NOMO-1 treated with dmso at 0.1 percent for 144 hours (cell line): ENCODE results near the gene RPS8.
A peak's percentile ranks its signal among the peaks of the same experiment; 100 is the strongest.
"Not testable (repeated sequence)": the region's sequence is repeated elsewhere in the genome, so short reads cannot be mapped to it uniquely, and the experiment has no call there.

Experiments used
- DNase-seq: peaks from one replicate; lab custom pipeline; 2025; ENCODE audit not compliant: unreplicated experiment; lab: John Stamatoyannopoulos, UW

Gene RPS8

GRCh38 chr1:44819196-44819607 lies 43.9 kb downstream of the RPS8 start:
- DNase-seq, result no peak

DNA sequence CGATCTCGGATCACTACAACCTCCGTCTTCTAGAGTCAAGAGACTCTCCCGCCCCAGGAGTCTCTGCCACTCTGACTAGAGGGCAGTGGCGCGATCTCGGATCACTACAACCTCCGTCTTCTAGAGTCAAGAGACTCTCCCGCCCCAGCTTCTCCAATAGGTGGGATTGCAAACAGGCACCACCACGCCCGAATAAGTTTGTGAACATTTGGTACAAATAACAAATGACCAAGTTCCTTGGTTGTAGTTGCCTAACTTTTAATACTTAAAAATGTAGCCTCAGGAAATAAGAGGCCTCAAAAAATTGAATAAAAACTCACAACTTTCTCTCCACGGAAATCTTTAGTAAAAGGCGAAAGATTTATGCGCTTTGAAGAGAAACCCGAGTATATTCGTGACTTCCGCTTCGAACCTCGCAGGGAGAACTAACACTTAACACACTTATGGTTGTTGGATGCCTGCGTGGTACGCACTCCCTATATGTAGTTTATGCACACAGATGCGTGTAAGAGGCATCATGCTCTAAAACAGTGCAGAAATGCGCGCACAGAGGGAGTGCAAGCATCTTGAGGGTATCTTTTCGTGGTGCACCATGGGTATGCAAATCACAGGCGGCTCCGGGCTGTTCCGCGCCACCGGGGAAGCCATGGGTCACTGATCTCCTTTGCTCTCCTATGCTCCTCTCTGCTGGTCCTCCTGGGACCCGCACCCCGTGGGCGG lies 44.4 kb downstream of the RPS8 start:
- peak; percentile 93 for DNase-seq

- no peak for DNase-seq
Observed at GRCh38 chr1:44820328-44821239, 45.2 kb downstream of the RPS8 start.

GRCh38 chr1:44821240-44821715 lies 45.9 kb downstream of the RPS8 start:
- no peak for DNase-seq

DNA sequence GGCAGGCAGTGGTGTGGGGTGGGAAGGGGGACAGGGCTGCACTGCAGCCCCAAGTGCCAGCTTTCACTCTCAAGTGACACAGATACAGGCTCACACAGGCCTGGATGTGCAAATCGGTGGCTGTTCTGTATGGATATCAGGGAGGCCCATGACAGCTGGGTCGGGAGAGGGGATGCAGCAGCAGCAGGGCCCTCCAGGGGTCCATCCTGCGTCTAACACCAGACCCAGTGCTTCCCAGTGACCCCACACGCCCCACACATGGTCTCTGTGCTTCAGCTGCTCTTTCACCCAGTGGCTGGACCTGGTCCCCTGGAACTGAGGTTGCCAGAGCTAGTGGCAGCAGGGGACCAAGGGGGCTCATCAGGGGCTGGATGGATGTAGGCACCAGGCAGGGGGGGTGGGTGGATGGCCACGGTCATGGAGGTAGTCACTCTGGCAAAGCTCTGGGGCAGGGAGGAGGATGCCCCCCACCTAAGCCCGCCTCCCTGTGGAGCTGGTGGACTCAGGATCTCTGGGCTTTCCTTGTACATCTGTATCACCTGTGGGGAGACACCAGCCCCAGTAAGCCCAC lies 46.9 kb downstream of the RPS8 start:
- no peak for DNase-seq

DNA sequence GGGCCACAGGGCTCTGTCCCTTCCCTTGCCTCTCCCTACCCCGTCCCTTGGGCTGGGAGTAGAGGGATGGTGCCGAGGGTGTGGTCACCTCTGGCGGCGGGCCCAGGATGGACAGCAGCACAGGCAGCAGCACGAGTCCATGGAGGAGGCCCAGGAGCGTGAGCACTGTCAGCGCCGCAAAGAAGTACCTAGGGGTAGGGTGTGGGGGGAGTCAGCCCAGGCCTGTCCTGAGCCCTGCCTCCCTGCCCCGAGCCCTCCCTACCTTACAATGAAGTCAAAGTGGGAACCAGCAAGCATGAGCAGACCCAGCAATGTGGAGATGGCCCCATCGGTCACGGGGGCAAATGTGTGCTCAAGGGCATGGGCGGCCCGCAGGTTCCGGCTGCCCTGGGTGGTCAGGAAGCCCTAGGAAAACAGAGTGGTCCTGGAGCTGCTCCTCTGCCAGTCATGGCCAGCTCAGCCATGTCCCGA lies 47.7 kb downstream of the RPS8 start:
- no peak for DNase-seq

GRCh38 chr1:44824392-44824791 lies 49.1 kb downstream of the RPS8 start:
- not testable (repeated sequence) for DNase-seq

GRCh38 chr1:44826375-44827196 lies 51.2 kb downstream of the RPS8 start:
- peak; percentile 80 for DNase-seq

DNA sequence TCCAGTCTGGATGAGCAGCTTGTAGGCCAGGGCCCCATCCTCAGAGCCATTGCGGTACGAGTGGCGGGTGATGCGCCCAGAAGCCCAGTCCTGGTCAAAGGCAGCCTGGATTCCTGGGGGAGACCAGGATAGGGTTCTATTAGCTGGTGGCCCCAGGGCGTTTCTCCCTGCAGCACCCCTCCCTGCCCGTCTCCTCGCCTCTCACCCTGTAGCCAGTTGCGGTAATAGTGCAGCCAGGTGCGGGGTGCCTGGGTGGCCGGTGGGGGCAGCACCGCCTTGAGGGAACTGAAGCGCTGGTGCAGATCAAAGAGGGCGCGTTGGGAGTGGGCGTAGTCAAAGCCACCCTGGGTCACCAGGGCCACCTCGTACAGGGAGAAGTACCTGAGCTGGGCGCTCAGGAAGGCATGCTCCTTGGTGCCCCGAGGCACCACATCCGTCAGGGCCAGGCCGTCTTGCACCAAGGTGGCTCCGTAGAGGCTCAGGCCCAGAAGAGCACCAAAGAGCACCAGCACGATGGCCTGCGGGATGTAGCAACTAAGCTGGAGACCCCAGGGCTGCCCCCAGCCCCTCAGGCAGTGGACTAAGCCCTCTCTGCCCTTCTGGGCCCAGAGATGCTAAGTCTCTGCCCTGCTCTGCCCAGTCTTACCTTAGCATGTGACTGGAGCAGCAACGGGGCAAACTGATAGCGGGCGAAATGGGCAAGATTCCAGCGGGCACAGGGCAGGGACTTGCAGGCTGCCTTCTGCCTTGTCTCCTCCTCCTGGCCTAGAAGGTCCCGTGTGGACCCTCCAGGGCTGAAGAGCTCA lies 52.1 kb downstream of the RPS8 start:
- no peak for DNase-seq

GRCh38 chr1:44828003-44828651 lies 52.8 kb downstream of the RPS8 start:
- no peak for DNase-seq
